K562 (cell line): ENCODE data around the gene TMEM176B. TPM values are rescaled to one million over a fixed set of nuclear protein-coding genes. Genes with fewer than 3 reads are reported as not detected.

Experiments used
- ATF2 ChIP-seq: sonication (generic); formaldehyde crosslinking; IDR thresholded peaks from 2 replicates; pipeline ENCODE4 v1.8.1; 2022; ENCODE audit warnings: missing genetic modification reagents
- CBX8 ChIP-seq: fragments of 200-600 bp; sonication (generic); IDR thresholded peaks from 2 replicates; pipeline ENCODE4 v1.6.1; 2012; ENCODE audit warnings: borderline replicate concordance, mixed run types, low read depth, mild to moderate bottlenecking, moderate library complexity, mixed read lengths, low read length, control low read depth, inconsistent platforms; ENCODE audit not compliant: poor library complexity, severe bottlenecking; ENCODE audit errors: extremely low read depth
- CREM ChIP-seq: IDR thresholded peaks from 2 replicates; pipeline ENCODE4 v1.6.1; 2014; ENCODE audit warnings: antibody characterized with exemption, low read depth
- HIVEP1 ChIP-seq: fragments of 250-450 bp; sonication (Bioruptor Pico); IDR thresholded peaks from 2 replicates; pipeline ENCODE4 v1.4.0; 2020; ENCODE audit warnings: mild to moderate bottlenecking
- HMGXB4 ChIP-seq: sonication (generic); formaldehyde crosslinking; IDR thresholded peaks from 2 replicates; pipeline ENCODE4 v1.8.1; 2023; ENCODE audit warnings: mild to moderate bottlenecking, missing genetic modification reagents
- IRF1 ChIP-seq: sonication (generic); formaldehyde crosslinking; IDR thresholded peaks from 2 replicates; pipeline ENCODE4 v1.8.0; 2022; ENCODE audit warnings: missing genetic modification reagents, mild to moderate bottlenecking, borderline replicate concordance
- JUND ChIP-seq, 2 experiments: IDR thresholded peaks; 2 replicates in 1 of 2; 3 replicates in 1 of 2; pipeline ENCODE4 v1.6.1; 2011; ENCODE audit warnings: borderline replicate concordance in 2 of 2, low read depth in 2 of 2, low read length in 2 of 2, improper control_type of control experiment in 1 of 2, missing biosample characterization in 1 of 2, missing genetic modification characterization in 1 of 2, missing genetic modification reagents in 1 of 2
- LCOR ChIP-seq: sonication (generic); formaldehyde crosslinking; IDR thresholded peaks from 2 replicates; pipeline ENCODE4 v1.8.0; 2022; ENCODE audit warnings: mild to moderate bottlenecking, missing genetic modification reagents
- NCOA1 ChIP-seq: fragments of 450-650 bp; IDR thresholded peaks from 2 replicates; pipeline ENCODE4 v1.6.1; 2016; ENCODE audit warnings: low read depth
- NCOA4 ChIP-seq: fragments of 450-650 bp; IDR thresholded peaks from 2 replicates; pipeline ENCODE4 v1.6.1; 2018; ENCODE audit warnings: mild to moderate bottlenecking; ENCODE audit not compliant: partially characterized antibody
- NONO ChIP-seq, 2 experiments: fragments of 200-400 bp in 1 of 2; fragments of 450-650 bp in 1 of 2; formaldehyde crosslinking in 1 of 2; IDR thresholded peaks; 2 replicates each; pipeline ENCODE4 v1.6.1; 2017; ENCODE audit warnings: low read depth in 2 of 2, mild to moderate bottlenecking in 2 of 2, moderate library complexity in 2 of 2, low read length in 1 of 2
- POU5F1 ChIP-seq: fragments of 150-350 bp; IDR thresholded peaks from 2 replicates; pipeline ENCODE4 v1.6.1; 2014; ENCODE audit warnings: borderline replicate concordance, low read length, low read depth, mild to moderate bottlenecking; ENCODE audit not compliant: partially characterized antibody
- PRMT5 ChIP-seq: sonication (generic); formaldehyde crosslinking; IDR thresholded peaks from 2 replicates; pipeline ENCODE4 v1.5.0; 2020; ENCODE audit warnings: missing genetic modification reagents
- RBM15 ChIP-seq: fragments of 200-400 bp; formaldehyde crosslinking; IDR thresholded peaks from 2 replicates; pipeline ENCODE4 v1.6.1; 2018; ENCODE audit warnings: mild to moderate bottlenecking, low read length, moderate library complexity; ENCODE audit not compliant: insufficient read depth
- SMAD3 ChIP-seq: fragments of 450-650 bp; formaldehyde crosslinking; conservative IDR thresholded peaks from 2 replicates; pipeline ENCODE4 v1.4.0; 2020; ENCODE audit warnings: mild to moderate bottlenecking
- SP1 ChIP-seq: sonication (generic); formaldehyde crosslinking; IDR thresholded peaks from 2 replicates; pipeline ENCODE4 v1.8.1; 2022; ENCODE audit warnings: mild to moderate bottlenecking, missing genetic modification reagents
- TAF15 ChIP-seq: fragments of 200-400 bp; formaldehyde crosslinking; IDR thresholded peaks from 2 replicates; pipeline ENCODE4 v1.6.1; 2017; ENCODE audit warnings: mild to moderate bottlenecking, low read depth, low read length, moderate library complexity
- THRB ChIP-seq: fragments of 450-650 bp; formaldehyde crosslinking; conservative IDR thresholded peaks from 2 replicates; pipeline ENCODE4 v1.4.0; 2022; ENCODE audit warnings: mild to moderate bottlenecking, missing genetic modification characterization
- ZNF277 ChIP-seq: fragments of 250-450 bp; sonication (Bioruptor Pico); IDR thresholded peaks from 2 replicates; pipeline ENCODE4 v1.8.0; 2022; ENCODE audit warnings: inconsistent platforms, mild to moderate bottlenecking, moderate library complexity, borderline replicate concordance
- ZNF668 ChIP-seq: fragments of 250-450 bp; sonication (Bioruptor Pico); IDR thresholded peaks from 2 replicates; pipeline ENCODE4 v1.8.0; 2022; ENCODE audit warnings: mild to moderate bottlenecking, inconsistent platforms
- polyA plus RNA-seq, 8 experiments: library from polyadenylated mRNA; depleted of rRNA in 4 of 8; stranded (reverse) in 5 of 8; unstranded in 3 of 8; fragments of >200 nt; fragmentation: Nextera tagmentation in 2 of 8; fragmentation: Illumina TruSeq in 1 of 8; extraction: Ambion mirVana in 2 of 8; extraction: Trizol in 1 of 8; gene quantifications; 2 replicates each; pipeline versions ENCODE4 v1.2.1 to v1.2.3, GENCODE V29; 2011 to 2014; ENCODE audit warnings: inconsistent platforms in 1 of 8, missing spikeins in 1 of 8
- total RNA-seq, 7 experiments: library from RNA; depleted of rRNA in 6 of 7; stranded (reverse); fragments of >200 nt in 6 of 7; fragmentation: Illumina TruSeq in 2 of 7; extraction: Trizol in 2 of 7; gene quantifications; 2 replicates each; pipeline versions ENCODE4 v1.2.1 to v1.2.3, GENCODE V29; 2011 to 2021; ENCODE audit warnings: low replicate concordance in 1 of 7

The TMEM176B gene
- total and polyA plus RNA-seq, 9 of the 15 experiments (the other 6 are each of a cell fraction or from before 2014, with no cell fraction given) = 0.19 to 0.60 TPM; not detected in 7

- TF ChIP-seq SMAD3 (CRISPR knock-in tag) = no peak
- no peak for TF ChIP-seq NCOA1
- TF ChIP-seq THRB (CRISPR knock-in tag) = no peak
- no peak for TF ChIP-seq NONO (IDR thresholded peaks at IDR 0.05; ENCODE audit: low read depth in 2 of 2, low read length in 1 of 2)
- no peak for TF ChIP-seq HMGXB4 (CRISPR knock-in tag)
- no peak for TF ChIP-seq POU5F1
- 0 out of 2 replicates have a peak, but pooled peaks have one; percentile 39 for TF ChIP-seq CREM
- no peak for TF ChIP-seq LCOR (CRISPR knock-in tag)
- no peak for TF ChIP-seq PRMT5
- no peak for TF ChIP-seq SP1 (CRISPR knock-in tag)
- no peak for TF ChIP-seq ATF2 (CRISPR knock-in tag)
- no peak for TF ChIP-seq NCOA4
- TF ChIP-seq ZNF277 (CRISPR knock-in tag) = no peak
- no peak for TF ChIP-seq IRF1
- TF ChIP-seq ZNF668 (CRISPR knock-in tag) = no peak
- no peak for TF ChIP-seq HIVEP1 (CRISPR knock-in tag)
- no peak for TF ChIP-seq TAF15
- no peak for TF ChIP-seq CBX8
- no peak for TF ChIP-seq RBM15
- peak; percentile 30; the same call in 1 of the 2 replicates for TF ChIP-seq JUND (IDR thresholded peaks at IDR 0.05; ENCODE audit: borderline replicate concordance, low read depth, low read length)
- TF ChIP-seq JUND (tag; IDR thresholded peaks at IDR 0.05; ENCODE audit: borderline replicate concordance, low read depth, low read length) = no peak
Observed at GRCh38 chr7:150824379-150825177, 24.4 kb upstream of the TMEM176B start (continued).
